ENCODE results near the gene TUBB8.

- no peak for TF ChIP-seq CTCF (IDR thresholded peaks at IDR 0.05)
- TF ChIP-seq POLR2A (IDR thresholded peaks at IDR 0.05) = no peak
Observed at GRCh38 chr10:92153-92552, 43.1 kb upstream of the TUBB8 start.
